Immature natural killer cell (primary cell): Measurements from ENCODE around the gene TCF15. TPM values are rescaled to one million over a fixed set of nuclear protein-coding genes. Genes with fewer than 3 reads are reported as not detected.

Experiments used
- DNase-seq, 3 donors: peaks; one replicate each; pipeline ENCODE4 v3.0.0; 2022; ENCODE audit warnings: mixed read lengths in 1 of 3
- H3K27ac Mint-ChIP-seq, 6 donors: one replicate each; pipeline ENCODE4 v1.8.0; 2020; ENCODE audit warnings: mixed read lengths in 6 of 6, mild to moderate bottlenecking in 5 of 6, inconsistent platforms in 4 of 6, moderate library complexity in 3 of 6
- H3K27me3 Mint-ChIP-seq, 3 donors: one replicate each; pipeline ENCODE4 v1.8.0; 2020 to 2021; ENCODE audit warnings: low read depth in 3 of 3, mild to moderate bottlenecking in 3 of 3, mixed read lengths in 3 of 3, moderate library complexity in 3 of 3, inconsistent platforms in 1 of 3
- H3K36me3 Mint-ChIP-seq, 3 donors: one replicate each; pipeline ENCODE4 v1.8.0; 2020; ENCODE audit warnings: mixed read lengths in 3 of 3, inconsistent platforms in 2 of 3, mild to moderate bottlenecking in 2 of 3
- H3K4me1 Mint-ChIP-seq, 2 donors: one replicate each; pipeline ENCODE4 v1.8.0; 2020; ENCODE audit warnings: inconsistent platforms in 2 of 2, mild to moderate bottlenecking in 2 of 2, mixed read lengths in 2 of 2, moderate library complexity in 1 of 2
- H3K4me3 Mint-ChIP-seq, 5 donors: one replicate each; pipeline ENCODE4 v1.8.0; 2020; ENCODE audit warnings: mild to moderate bottlenecking in 5 of 5, mixed read lengths in 5 of 5, inconsistent platforms in 3 of 5, moderate library complexity in 3 of 5
- H3K9me3 Mint-ChIP-seq, 6 donors: one replicate each; pipeline ENCODE4 v1.8.0; 2020; ENCODE audit warnings: mild to moderate bottlenecking in 6 of 6, mixed read lengths in 6 of 6, inconsistent platforms in 4 of 6, moderate library complexity in 3 of 6
- polyA plus RNA-seq, 3 donors: library from polyadenylated mRNA; unstranded; fragments of 300-500 nt; fragmentation: Illumina TruSeq; gene quantifications; one replicate each; pipeline ENCODE4 v1.2.3, GENCODE V29; 2021

Gene TCF15
- polyA plus RNA-seq = not detected

GRCh38 chr20:610130-611046 is at the start of gene TCF15:
Gene TCF15, minus strand, starts transcription at chr20:610309. Its CDS starts 72 bp downstream, at chr20:610237.
- Mint-ChIP-seq H3K4me3 (peak within 1 kb of the TSS in 4 of 5 donors; percentile 34 to 61 (median 42)), H3K4me1 (peaks cover 0 to 7% of the 10 kb centered on the region in 2 donors), H3K9me3 (peaks cover 0 to 5% (median 0%) of the 10 kb centered on the region in 6 donors), H3K27ac (no peak within 1 kb of the TSS), H3K27me3 (peaks cover 5 to 24% (median 20%) of the 10 kb centered on the region in 3 donors), H3K36me3 (no peaks in the 10 kb centered on the region)
- DNase-seq = peak; percentile 8 to 13 (median 12)

- no peak for DNase-seq
- Mint-ChIP-seq H3K27me3 (peaks cover 12 to 24% (median 20%) of the 10 kb centered on the region in 3 donors), H3K9me3 (no peaks in the 10 kb centered on the region), H3K27ac (no peak overlapping the region), H3K4me1 (peaks cover 7 to 14% of the 10 kb centered on the region in 2 donors), H3K4me3 (no peak overlapping the region), H3K36me3 (no peaks in the 10 kb centered on the region)
Measured at GRCh38 chr20:658731-659291, 48.7 kb upstream of the TCF15 start.

GRCh38 chr20:658202-658601 is 48.1 kb upstream of the TCF15 start:
- no peaks in the 10 kb centered on the region for H3K9me3 Mint-ChIP-seq
- no peak for DNase-seq
- H3K27me3 Mint-ChIP-seq = peaks cover 12 to 27% (median 19%) of the 10 kb centered on the region in 3 donors
- H3K36me3 Mint-ChIP-seq = no peaks in the 10 kb centered on the region
- no peak overlapping the region for H3K27ac Mint-ChIP-seq
- H3K4me3 Mint-ChIP-seq = no peak overlapping the region
- H3K4me1 Mint-ChIP-seq = peaks cover 11 to 19% of the 10 kb centered on the region in 2 donors

- Mint-ChIP-seq H3K27me3 (peaks cover 6 to 16% (median 11%) of the 10 kb centered on the region in 3 donors), H3K4me3 (peak overlapping the region in 1 of 5 donors; percentile 68), H3K27ac (peak overlapping the region in 1 of 6 donors; percentile 2), H3K9me3 (no peaks in the 10 kb centered on the region), H3K36me3 (no peaks in the 10 kb centered on the region), H3K4me1 (peaks cover 27 to 37% of the 10 kb centered on the region in 2 donors)
- no peak for DNase-seq
Measured at GRCh38 chr20:655726-656624, 45.9 kb upstream of the TCF15 start.

- Mint-ChIP-seq H3K36me3 (no peaks in the 10 kb centered on the region), H3K27me3 (peaks cover 4 to 12% (median 6%) of the 10 kb centered on the region in 3 donors), H3K9me3 (no peaks in the 10 kb centered on the region), H3K27ac (peak overlapping the region in 5 of 6 donors; percentile 77 to 86 (median 83)), H3K4me1 (peaks cover 30 to 50% of the 10 kb centered on the region in 2 donors), H3K4me3 (peak overlapping the region; percentile 85 to 92 (median 86))
- no peak for DNase-seq
Measured at GRCh38 chr20:654417-654750, 44.3 kb upstream of the TCF15 start.

GRCh38 chr20:653590-654416 is 43.7 kb upstream of the TCF15 start:
- DNase-seq = no peak
- peaks cover 4 to 9% (median 5%) of the 10 kb centered on the region in 3 donors for H3K27me3 Mint-ChIP-seq
- no peaks in the 10 kb centered on the region for H3K9me3 Mint-ChIP-seq
- H3K4me3 Mint-ChIP-seq = peak overlapping the region; percentile 85 to 92 (median 86)
- peaks cover 30 to 51% of the 10 kb centered on the region in 2 donors for H3K4me1 Mint-ChIP-seq
- H3K36me3 Mint-ChIP-seq = peaks cover 4 to 5% (median 4%) of the 10 kb centered on the region in 3 donors
- H3K27ac Mint-ChIP-seq = peak overlapping the region; percentile 77 to 86 (median 82)

- Mint-ChIP-seq H3K9me3 (no peaks in the 10 kb centered on the region), H3K36me3 (peaks cover 5 to 9% (median 8%) of the 10 kb centered on the region in 3 donors), H3K4me3 (peak within 1 kb of the TSS; percentile 85 to 92 (median 86)), H3K27me3 (peaks cover 3 to 9% (median 4%) of the 10 kb centered on the region in 3 donors), H3K27ac (peak within 1 kb of the TSS; percentile 78 to 92 (median 86)), H3K4me1 (peaks cover 30 to 51% of the 10 kb centered on the region in 2 donors)
- DNase-seq = peak; percentile 81 to 86 (median 83)
Measured at GRCh38 chr20:653110-653589, 43.0 kb upstream of the TCF15 start, which contains the start of gene SRXN1. Gene SRXN1, minus strand, starts transcription at chr20:653200. Its CDS starts 15 bp downstream, at chr20:653185.

- H3K4me3 Mint-ChIP-seq = peak overlapping the region; percentile 80 to 91 (median 83)
- peaks cover 30 to 51% of the 10 kb centered on the region in 2 donors for H3K4me1 Mint-ChIP-seq
- peak overlapping the region; percentile 64 to 92 (median 84) for H3K27ac Mint-ChIP-seq
- peaks cover 5 to 13% (median 13%) of the 10 kb centered on the region in 3 donors for H3K36me3 Mint-ChIP-seq
- DNase-seq = no peak
- no peaks in the 10 kb centered on the region for H3K9me3 Mint-ChIP-seq
- peaks cover 3 to 5% (median 4%) of the 10 kb centered on the region in 3 donors for H3K27me3 Mint-ChIP-seq
Measured at GRCh38 chr20:652615-653109, 42.6 kb upstream of the TCF15 start.

- peaks cover 3 to 4% (median 4%) of the 10 kb centered on the region in 3 donors for H3K27me3 Mint-ChIP-seq
- DNase-seq = no peak
- H3K27ac Mint-ChIP-seq = peak overlapping the region; percentile 64 to 92 (median 84)
- peak overlapping the region; percentile 80 to 91 (median 83) for H3K4me3 Mint-ChIP-seq
- H3K36me3 Mint-ChIP-seq = peaks cover 5 to 15% (median 13%) of the 10 kb centered on the region in 3 donors
- no peaks in the 10 kb centered on the region for H3K9me3 Mint-ChIP-seq
- peaks cover 30 to 51% of the 10 kb centered on the region in 2 donors for H3K4me1 Mint-ChIP-seq
Measured at GRCh38 chr20:651713-652614, 41.9 kb upstream of the TCF15 start.

- Mint-ChIP-seq H3K4me1 (peaks cover 30 to 51% of the 10 kb centered on the region in 2 donors), H3K27ac (peak overlapping the region in 4 of 6 donors; percentile 23 to 89 (median 58)), H3K9me3 (no peaks in the 10 kb centered on the region), H3K36me3 (peaks cover 5 to 15% (median 13%) of the 10 kb centered on the region in 3 donors), H3K27me3 (peaks cover 3 to 4% (median 4%) of the 10 kb centered on the region in 3 donors), H3K4me3 (peak overlapping the region in 4 of 5 donors; percentile 54 to 91 (median 84))
- no peak for DNase-seq
Measured at GRCh38 chr20:650954-651353, 40.8 kb upstream of the TCF15 start.

- Mint-ChIP-seq H3K4me3 (peak overlapping the region in 1 of 5 donors; percentile 28), H3K9me3 (no peaks in the 10 kb centered on the region), H3K4me1 (peaks cover 37 to 54% of the 10 kb centered on the region in 2 donors), H3K36me3 (peaks cover 5 to 15% (median 13%) of the 10 kb centered on the region in 3 donors), H3K27me3 (peaks cover 2 to 4% (median 3%) of the 10 kb centered on the region in 3 donors), H3K27ac (peak overlapping the region in 1 of 6 donors; percentile 52)
- no peak for DNase-seq
Measured at GRCh38 chr20:650281-650680, 40.2 kb upstream of the TCF15 start.
